DMS53 treated with DMSO at 0.1 percent for 48 hours (cell line): ENCODE results near the gene KCNF1.
"Not testable (repeated sequence)": the region's sequence is repeated elsewhere in the genome, so short reads cannot be mapped to it uniquely, and the experiment has no call there.

Experiments
- DNase-seq: peaks from one replicate; lab custom pipeline; 2025; ENCODE audit not compliant: unreplicated experiment; lab: John Stamatoyannopoulos, UW

KCNF1 gene

GRCh38 chr2:10935953-10936942 lies 24.5 kb downstream of the KCNF1 start:
- DNase-seq = peak; percentile 95

- DNase-seq = no peak
Observed at GRCh38 chr2:10939058-10939457, 27.3 kb downstream of the KCNF1 start.

- no peak for DNase-seq
Observed at GRCh38 chr2:10940596-10940995, 28.9 kb downstream of the KCNF1 start.

GRCh38 chr2:10941383-10941782 lies 29.6 kb downstream of the KCNF1 start:
- DNase-seq = no peak

- no peak for DNase-seq
Observed at GRCh38 chr2:10944799-10945198, 33.1 kb downstream of the KCNF1 start.

GRCh38 chr2:10946394-10946793 lies 34.7 kb downstream of the KCNF1 start:
- DNase-seq = no peak

GRCh38 chr2:10947005-10947440 lies 35.3 kb downstream of the KCNF1 start:
- DNase-seq = no peak

GRCh38 chr2:10947446-10948187 lies 35.9 kb downstream of the KCNF1 start:
- no peak for DNase-seq

GRCh38 chr2:10948188-10948564 lies 36.4 kb downstream of the KCNF1 start:
- no peak for DNase-seq

GRCh38 chr2:10948606-10949230 lies 37.0 kb downstream of the KCNF1 start:
- DNase-seq = no peak

GRCh38 chr2:10949835-10950234 lies 38.1 kb downstream of the KCNF1 start:
- DNase-seq = no peak

- DNase-seq = no peak
Observed at GRCh38 chr2:10951558-10952414, 40.1 kb downstream of the KCNF1 start.

- no peak for DNase-seq
Observed at GRCh38 chr2:10954416-10954815, 42.7 kb downstream of the KCNF1 start.

GRCh38 chr2:10954856-10955818 lies 43.4 kb downstream of the KCNF1 start:
- DNase-seq = no peak

GRCh38 chr2:10956006-10956790 lies 44.5 kb downstream of the KCNF1 start:
- DNase-seq = no peak

GRCh38 chr2:10957391-10957790 lies 45.7 kb downstream of the KCNF1 start:
- DNase-seq = no peak

- not testable (repeated sequence) for DNase-seq
Observed at GRCh38 chr2:10958452-10958851, 46.7 kb downstream of the KCNF1 start.

GRCh38 chr2:10960606-10961489 lies 49.1 kb downstream of the KCNF1 start:
- DNase-seq = no peak
